ENCODE data around the gene SAMD4A. TPM values are rescaled to one million over a fixed set of nuclear protein-coding genes. Genes with fewer than 3 reads are reported as not detected.

Gene SAMD4A
- total and polyA plus RNA-seq, 2 donors, result 1.7 to 2.8 TPM

DNA sequence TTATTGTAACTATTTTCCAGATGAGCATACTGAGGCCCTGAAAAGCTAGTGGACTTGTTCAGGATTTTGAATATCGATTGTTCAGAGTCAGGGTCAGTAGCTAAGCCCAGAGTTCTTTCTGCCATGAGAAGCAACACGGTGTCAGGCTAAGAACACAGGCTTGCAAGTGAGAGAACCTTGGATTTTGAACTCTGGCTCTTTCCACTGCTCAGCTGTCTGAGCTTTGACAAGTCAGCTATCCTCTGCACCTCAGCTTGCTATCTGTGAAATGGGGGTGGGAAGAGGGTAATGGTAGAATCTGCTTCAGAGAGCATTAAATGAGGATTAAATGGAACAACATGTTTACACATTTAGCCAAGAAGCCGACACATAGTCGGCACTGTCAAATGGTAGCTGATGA is 157.2 kb downstream of the SAMD4A start:
- H3K4me1 ChIP-seq (ENCODE audit: control insufficient read depth in 2 of 2, insufficient read depth in 2 of 2, low read length in 2 of 2), result no peaks in the 10 kb centered on the region
- no peaks in the 10 kb centered on the region for H3K36me3 ChIP-seq (ENCODE audit: control insufficient read depth in 2 of 2, insufficient read depth in 2 of 2, low read length in 1 of 2)
- no peak overlapping the region for H3K4me3 ChIP-seq (ENCODE audit: low read length in 2 of 2)
- 84% methylated on average over 4 of the region's 4 CpGs for WGBS
- no peak for DNase-seq (ENCODE audit: low read depth in 6 of 9, low spot score in 9 of 9)
- H3K27me3 ChIP-seq (ENCODE audit: control insufficient read depth in 2 of 2, insufficient read depth in 1 of 2, low read length in 1 of 2), result no peaks in the 10 kb centered on the region
- H3K27ac ChIP-seq (ENCODE audit: low read depth in 1 of 2, low read length in 1 of 2), result no peak overlapping the region
- H3K9me3 ChIP-seq (ENCODE audit: control insufficient read depth in 2 of 2, insufficient read depth in 1 of 2, low read length in 1 of 2), result no peaks in the 10 kb centered on the region

DNA sequence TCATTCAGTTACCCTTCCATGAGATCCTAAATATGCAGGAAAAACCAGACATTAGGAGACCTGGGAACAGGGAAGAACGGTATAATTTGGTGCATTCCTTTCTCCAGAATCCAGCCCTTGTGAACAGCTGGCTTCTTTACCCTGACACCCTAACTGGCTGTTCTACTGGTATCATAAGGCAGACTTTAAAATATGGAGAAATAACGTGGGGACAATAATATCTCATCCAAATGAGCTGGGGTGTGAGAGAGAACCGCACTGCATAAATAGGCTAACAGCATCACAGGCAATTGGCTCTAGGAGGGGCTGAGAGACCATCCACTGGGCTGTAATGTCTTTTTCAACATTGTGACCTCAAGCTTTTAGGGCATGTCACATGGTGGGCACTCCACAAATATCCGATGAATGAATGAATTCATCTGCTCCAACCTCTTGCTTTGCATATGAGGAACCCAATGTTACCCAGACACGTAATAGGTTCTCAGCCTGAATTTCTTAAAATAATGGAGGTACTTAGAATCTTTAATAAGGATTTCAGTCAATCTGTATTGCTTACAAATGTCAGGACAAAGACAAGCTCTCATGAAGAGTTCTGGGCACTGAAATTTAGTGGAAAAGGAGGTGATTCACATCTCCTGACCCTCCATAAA is 157.9 kb downstream of the SAMD4A start:
- Histone ChIP-seq H3K27me3 (ENCODE audit: control insufficient read depth in 2 of 2, insufficient read depth in 1 of 2, low read length in 1 of 2) (no peaks in the 10 kb centered on the region), H3K4me3 (ENCODE audit: low read length in 2 of 2) (no peak overlapping the region), H3K4me1 (ENCODE audit: control insufficient read depth in 2 of 2, insufficient read depth in 2 of 2, low read length in 2 of 2) (no peaks in the 10 kb centered on the region), H3K27ac (ENCODE audit: low read depth in 1 of 2, low read length in 1 of 2) (no peak overlapping the region), H3K9me3 (ENCODE audit: control insufficient read depth in 2 of 2, insufficient read depth in 1 of 2, low read length in 1 of 2) (no peaks in the 10 kb centered on the region), H3K36me3 (ENCODE audit: control insufficient read depth in 2 of 2, insufficient read depth in 2 of 2, low read length in 1 of 2) (no peaks in the 10 kb centered on the region)
- DNase-seq (ENCODE audit: low read depth in 6 of 9, low spot score in 9 of 9), result no peak
- 98% methylated on average over 5 of the region's 5 CpGs for WGBS

DNA sequence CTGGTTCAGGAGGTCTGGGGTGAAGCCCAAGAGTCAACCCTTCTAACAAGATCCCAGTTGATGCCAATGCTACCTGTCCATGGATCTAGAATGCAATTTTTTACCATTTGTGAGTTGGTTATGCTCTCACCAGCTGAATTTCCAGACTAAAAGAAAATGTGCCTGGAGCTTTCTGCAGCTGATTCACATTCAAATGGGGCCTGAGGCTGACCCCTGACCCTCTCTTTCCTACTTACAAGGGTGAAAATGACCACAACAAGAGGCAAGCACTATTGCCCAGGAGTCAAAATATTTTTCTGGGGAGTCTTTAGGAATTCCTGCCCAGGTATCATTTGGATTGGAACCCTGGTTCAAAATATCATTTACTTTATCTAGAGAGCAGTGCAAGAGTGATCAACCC is 159.1 kb downstream of the SAMD4A start:
- Histone ChIP-seq H3K4me1 (ENCODE audit: control insufficient read depth in 2 of 2, insufficient read depth in 2 of 2, low read length in 2 of 2) (peaks cover 0 to 5% of the 10 kb centered on the region in 2 donors), H3K27ac (ENCODE audit: low read depth in 1 of 2, low read length in 1 of 2) (no peak overlapping the region), H3K27me3 (ENCODE audit: control insufficient read depth in 2 of 2, insufficient read depth in 1 of 2, low read length in 1 of 2) (no peaks in the 10 kb centered on the region), H3K36me3 (ENCODE audit: control insufficient read depth in 2 of 2, insufficient read depth in 2 of 2, low read length in 1 of 2) (no peaks in the 10 kb centered on the region), H3K4me3 (ENCODE audit: low read length in 2 of 2) (no peak overlapping the region), H3K9me3 (ENCODE audit: control insufficient read depth in 2 of 2, insufficient read depth in 1 of 2, low read length in 1 of 2) (no peaks in the 10 kb centered on the region)
- DNase-seq (ENCODE audit: low read depth in 6 of 9, low spot score in 9 of 9), result no peak

DNA sequence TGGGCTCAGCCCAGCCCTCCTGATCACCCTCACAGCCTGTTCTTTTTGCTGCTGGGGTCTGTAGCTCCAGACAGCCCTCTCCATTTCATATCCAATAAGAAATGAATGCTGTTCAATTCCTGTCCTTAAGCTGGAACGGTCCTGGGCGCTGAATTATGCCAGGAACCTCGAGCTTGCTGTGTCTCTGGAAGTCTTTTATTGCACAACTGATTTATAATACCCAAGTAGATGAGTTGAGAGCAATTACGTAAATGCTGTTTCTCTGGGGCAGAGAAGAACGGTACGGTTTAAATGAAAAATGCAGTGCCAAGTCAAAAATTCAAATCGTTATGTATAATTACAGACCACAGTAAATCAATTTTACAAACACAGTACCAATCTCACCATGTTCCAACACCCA is 161.0 kb downstream of the SAMD4A start:
- no peaks in the 10 kb centered on the region for H3K27me3 ChIP-seq (ENCODE audit: control insufficient read depth in 2 of 2, insufficient read depth in 1 of 2, low read length in 1 of 2)
- H3K9me3 ChIP-seq (ENCODE audit: control insufficient read depth in 2 of 2, insufficient read depth in 1 of 2, low read length in 1 of 2), result no peaks in the 10 kb centered on the region
- no peak overlapping the region for H3K4me3 ChIP-seq (ENCODE audit: low read length in 2 of 2)
- H3K36me3 ChIP-seq (ENCODE audit: control insufficient read depth in 2 of 2, insufficient read depth in 2 of 2, low read length in 1 of 2), result no peaks in the 10 kb centered on the region
- 89% methylated on average over 7 of the region's 7 CpGs for WGBS
- peaks cover 0 to 5% of the 10 kb centered on the region in 2 donors for H3K4me1 ChIP-seq (ENCODE audit: control insufficient read depth in 2 of 2, insufficient read depth in 2 of 2, low read length in 2 of 2)
- no peak overlapping the region for H3K27ac ChIP-seq (ENCODE audit: low read depth in 1 of 2, low read length in 1 of 2)
- DNase-seq (ENCODE audit: low read depth in 6 of 9, low spot score in 9 of 9), result no peak

DNA sequence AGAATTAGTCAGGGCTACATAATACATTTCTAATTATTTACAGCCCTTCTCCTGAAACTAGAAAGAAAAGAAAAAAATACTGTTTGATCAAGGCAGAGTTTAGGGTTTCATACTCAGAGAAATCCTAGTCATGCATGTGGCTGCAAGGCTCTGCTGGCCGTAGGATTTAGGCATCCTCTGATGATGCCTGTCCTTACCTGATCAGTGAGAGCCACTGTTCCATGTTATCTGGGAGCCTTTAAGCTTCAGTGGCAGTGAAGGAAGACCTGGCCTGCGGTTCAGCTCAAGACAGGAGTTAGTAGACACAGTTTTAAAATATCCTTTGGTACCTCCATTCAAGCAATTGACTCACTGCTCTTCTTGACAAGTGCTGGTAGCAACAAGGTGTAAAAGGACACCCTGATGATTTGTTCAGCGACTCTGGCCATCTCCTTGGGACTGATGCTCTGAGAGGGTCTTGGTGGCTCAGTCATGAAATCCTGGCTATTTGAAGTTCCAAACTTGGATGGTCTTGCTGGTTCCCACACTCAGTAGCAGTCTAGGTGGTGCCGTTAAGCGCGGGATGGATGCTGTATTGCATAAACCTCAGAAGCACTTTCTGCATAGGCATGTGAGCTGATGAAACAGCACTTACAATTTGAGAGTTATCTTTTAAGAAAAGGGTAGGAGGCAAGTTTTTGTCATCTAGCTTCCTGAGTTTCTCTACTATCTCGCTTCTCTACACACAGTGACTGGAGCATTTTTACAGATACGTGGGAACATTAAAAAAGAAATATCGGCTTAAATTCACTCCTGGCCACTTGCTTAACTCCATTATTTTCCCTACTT is 162.0 kb downstream of the SAMD4A start:
- no peaks in the 10 kb centered on the region for H3K27me3 ChIP-seq (ENCODE audit: control insufficient read depth in 2 of 2, insufficient read depth in 1 of 2, low read length in 1 of 2)
- no peak overlapping the region for H3K27ac ChIP-seq (ENCODE audit: low read depth in 1 of 2, low read length in 1 of 2)
- H3K9me3 ChIP-seq (ENCODE audit: control insufficient read depth in 2 of 2, insufficient read depth in 1 of 2, low read length in 1 of 2), result no peaks in the 10 kb centered on the region
- no peaks in the 10 kb centered on the region for H3K36me3 ChIP-seq (ENCODE audit: control insufficient read depth in 2 of 2, insufficient read depth in 2 of 2, low read length in 1 of 2)
- DNase-seq (ENCODE audit: low read depth in 6 of 9, low spot score in 9 of 9), result no peak
- H3K4me1 ChIP-seq (ENCODE audit: control insufficient read depth in 2 of 2, insufficient read depth in 2 of 2, low read length in 2 of 2), result peaks cover 0 to 5% of the 10 kb centered on the region in 2 donors
- 95% methylated on average over 9 of the region's 9 CpGs for WGBS
- H3K4me3 ChIP-seq (ENCODE audit: low read length in 2 of 2), result no peak overlapping the region

DNA sequence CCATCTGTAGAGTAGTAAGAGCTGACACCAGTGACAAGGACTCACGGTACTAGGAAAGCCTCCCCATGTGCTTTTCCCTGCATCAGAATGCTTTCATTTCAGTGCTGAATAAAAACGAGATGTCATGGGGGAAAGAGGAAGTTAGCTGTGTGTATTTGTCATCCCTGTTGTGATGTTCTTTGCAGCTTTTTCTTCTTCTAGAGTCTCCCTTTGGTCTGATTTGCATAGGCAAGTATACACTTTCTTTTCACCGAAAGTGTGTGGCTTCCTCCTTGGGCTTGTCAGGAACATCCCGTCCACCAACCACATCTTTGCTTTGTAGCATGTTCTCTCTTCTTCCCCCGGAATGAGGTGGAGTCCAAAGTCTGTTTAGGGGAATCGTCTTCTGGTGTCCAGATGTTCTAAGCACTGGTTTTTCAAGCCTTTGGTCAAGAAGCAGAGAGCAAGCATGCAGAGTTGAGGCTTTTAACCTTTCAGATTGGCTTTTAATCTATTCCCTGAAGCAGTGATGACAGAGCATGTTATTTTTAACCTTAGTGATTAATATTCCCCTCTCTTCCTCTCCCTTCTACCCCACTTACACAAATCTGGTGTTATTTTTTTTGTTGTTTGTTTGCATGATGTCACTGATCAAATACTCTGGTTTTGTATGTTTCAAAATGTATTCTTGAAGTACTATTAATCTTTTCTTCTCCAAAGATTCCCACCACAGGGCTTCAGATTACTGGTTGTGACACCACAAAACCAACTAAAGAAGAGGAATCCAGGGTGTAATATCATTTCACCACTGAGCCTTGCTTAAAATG is 163.4 kb downstream of the SAMD4A start:
- peak in 3 of 9 donors; percentile 5 to 51 (median 25) for DNase-seq (ENCODE audit: low read depth in 6 of 9, low spot score in 9 of 9)
- Histone ChIP-seq H3K36me3 (ENCODE audit: control insufficient read depth in 2 of 2, insufficient read depth in 2 of 2, low read length in 1 of 2) (no peaks in the 10 kb centered on the region), H3K4me3 (ENCODE audit: low read length in 2 of 2) (no peak overlapping the region), H3K9me3 (ENCODE audit: control insufficient read depth in 2 of 2, insufficient read depth in 1 of 2, low read length in 1 of 2) (no peaks in the 10 kb centered on the region), H3K4me1 (ENCODE audit: control insufficient read depth in 2 of 2, insufficient read depth in 2 of 2, low read length in 2 of 2) (peaks cover 0 to 5% of the 10 kb centered on the region in 2 donors), H3K27ac (ENCODE audit: low read depth in 1 of 2, low read length in 1 of 2) (peak overlapping the region in 1 of 2 donors; percentile 31), H3K27me3 (ENCODE audit: control insufficient read depth in 2 of 2, insufficient read depth in 1 of 2, low read length in 1 of 2) (no peaks in the 10 kb centered on the region)
- WGBS, result 6% methylated on average over 6 of the region's 6 CpGs

DNA sequence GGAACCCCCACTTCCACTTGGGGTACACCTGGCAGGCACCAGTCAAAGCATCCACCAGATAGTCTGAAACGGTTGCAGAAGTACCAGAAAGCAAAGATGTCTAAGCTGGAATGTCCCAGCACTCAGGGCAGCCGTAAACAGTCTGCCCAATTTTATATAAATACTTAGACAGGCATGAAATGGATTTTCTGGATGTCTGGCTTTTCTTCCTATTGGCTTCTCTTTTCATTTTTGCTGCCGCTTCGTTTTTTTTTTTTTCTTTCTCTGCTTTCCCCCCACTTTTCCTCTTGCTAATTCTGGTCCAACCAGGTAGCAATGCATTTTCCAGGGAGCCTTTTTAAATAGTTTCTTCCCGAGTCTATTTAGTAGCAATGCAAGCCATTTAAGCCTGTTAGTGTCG is 168.0 kb downstream of the SAMD4A start:
- H3K27ac ChIP-seq (ENCODE audit: low read depth in 1 of 2, low read length in 1 of 2), result no peak overlapping the region
- no peaks in the 10 kb centered on the region for H3K36me3 ChIP-seq (ENCODE audit: control insufficient read depth in 2 of 2, insufficient read depth in 2 of 2, low read length in 1 of 2)
- no peaks in the 10 kb centered on the region for H3K27me3 ChIP-seq (ENCODE audit: control insufficient read depth in 2 of 2, insufficient read depth in 1 of 2, low read length in 1 of 2)
- H3K9me3 ChIP-seq (ENCODE audit: control insufficient read depth in 2 of 2, insufficient read depth in 1 of 2, low read length in 1 of 2), result no peaks in the 10 kb centered on the region
- peaks cover 5 to 9% of the 10 kb centered on the region in 2 donors for H3K4me1 ChIP-seq (ENCODE audit: control insufficient read depth in 2 of 2, insufficient read depth in 2 of 2, low read length in 2 of 2)
- DNase-seq (ENCODE audit: low read depth in 6 of 9, low spot score in 9 of 9), result no peak
- WGBS, result 95% methylated on average over 6 of the region's 6 CpGs
- no peak overlapping the region for H3K4me3 ChIP-seq (ENCODE audit: low read length in 2 of 2)

DNA sequence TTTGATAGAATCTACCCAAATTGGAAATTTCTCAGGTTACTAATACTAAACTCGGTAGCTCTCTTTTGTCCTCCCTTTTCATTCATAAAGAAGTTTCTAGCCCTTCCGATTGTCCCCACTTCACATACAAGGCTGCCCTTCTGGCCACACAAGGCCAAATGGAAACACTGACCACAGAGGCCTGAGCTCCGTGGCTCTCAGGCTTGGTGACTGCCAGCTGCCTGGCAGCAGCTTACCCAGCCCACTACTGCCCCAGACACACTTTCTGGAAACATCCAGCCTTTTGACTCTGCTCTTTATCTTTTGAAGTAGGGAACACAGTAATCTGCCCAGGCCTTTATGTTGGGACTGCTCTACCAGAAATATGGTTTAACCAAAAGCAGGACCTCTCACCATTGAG is 168.5 kb downstream of the SAMD4A start:
- 95% methylated on average over 3 of the region's 3 CpGs for WGBS
- Histone ChIP-seq H3K9me3 (ENCODE audit: control insufficient read depth in 2 of 2, insufficient read depth in 1 of 2, low read length in 1 of 2) (no peaks in the 10 kb centered on the region), H3K27ac (ENCODE audit: low read depth in 1 of 2, low read length in 1 of 2) (no peak overlapping the region), H3K27me3 (ENCODE audit: control insufficient read depth in 2 of 2, insufficient read depth in 1 of 2, low read length in 1 of 2) (no peaks in the 10 kb centered on the region), H3K4me1 (ENCODE audit: control insufficient read depth in 2 of 2, insufficient read depth in 2 of 2, low read length in 2 of 2) (peaks cover under 1 to 9% of the 10 kb centered on the region in 2 donors), H3K4me3 (ENCODE audit: low read length in 2 of 2) (no peak overlapping the region), H3K36me3 (ENCODE audit: control insufficient read depth in 2 of 2, insufficient read depth in 2 of 2, low read length in 1 of 2) (no peaks in the 10 kb centered on the region)
- DNase-seq (ENCODE audit: low read depth in 6 of 9, low spot score in 9 of 9), result no peak

All from thymus (tissue), 11 donors.